ENCODE measurements around the gene POLN.
"Not testable (repeated sequence)": the region's sequence is repeated elsewhere in the genome, so short reads cannot be mapped to it uniquely, and the experiment has no call there.

Gene POLN

GRCh38 chr4:2166253-2166652, 75.7 kb downstream of the POLN start:
- no peak for DNase-seq (ENCODE audit: low read depth)

GRCh38 chr4:2165391-2165790, 76.5 kb downstream of the POLN start:
- no peak for DNase-seq (ENCODE audit: low read depth)

GRCh38 chr4:2163311-2163821, 78.6 kb downstream of the POLN start:
- no peak for DNase-seq (ENCODE audit: low read depth)

GRCh38 chr4:2161092-2161703, 80.7 kb downstream of the POLN start:
- not testable (repeated sequence) for DNase-seq (ENCODE audit: low read depth)

GRCh38 chr4:2159931-2160330, 82.0 kb downstream of the POLN start:
- DNase-seq (ENCODE audit: low read depth): no peak

- DNase-seq (ENCODE audit: low read depth): no peak
Measured at GRCh38 chr4:2155246-2155645, 86.7 kb downstream of the POLN start.

- DNase-seq (ENCODE audit: low read depth): no peak
Measured at GRCh38 chr4:2154215-2154740, 87.6 kb downstream of the POLN start.

- no peak for DNase-seq (ENCODE audit: low read depth)
Measured at GRCh38 chr4:2151544-2151943, 90.4 kb downstream of the POLN start.

- no peak for DNase-seq (ENCODE audit: low read depth)
Measured at GRCh38 chr4:2150076-2150475, 91.8 kb downstream of the POLN start.

GRCh38 chr4:2142630-2143427, 99.1 kb downstream of the POLN start:
- no peak for DNase-seq (ENCODE audit: low read depth)

GRCh38 chr4:2141762-2142451, 100.0 kb downstream of the POLN start:
- no peak for DNase-seq (ENCODE audit: low read depth)

GRCh38 chr4:2141022-2141761, 100.7 kb downstream of the POLN start:
- no peak for DNase-seq (ENCODE audit: low read depth)

- no peak for DNase-seq (ENCODE audit: low read depth)
Measured at GRCh38 chr4:2138846-2139500, 102.9 kb downstream of the POLN start.

GRCh38 chr4:2136726-2137125, 105.2 kb downstream of the POLN start:
- no peak for DNase-seq (ENCODE audit: low read depth)

GRCh38 chr4:2135083-2135482, 106.8 kb downstream of the POLN start:
- DNase-seq (ENCODE audit: low read depth): no peak

- no peak for DNase-seq (ENCODE audit: low read depth)
Measured at GRCh38 chr4:2132438-2132837, 109.5 kb downstream of the POLN start.

- no peak for DNase-seq (ENCODE audit: low read depth)
Measured at GRCh38 chr4:2127609-2128332, 114.2 kb downstream of the POLN start.

- DNase-seq (ENCODE audit: low read depth): no peak
Measured at GRCh38 chr4:2126309-2127043, 115.4 kb downstream of the POLN start.

GRCh38 chr4:2125831-2126230, 116.1 kb downstream of the POLN start:
- no peak for DNase-seq (ENCODE audit: low read depth)

- no peak for DNase-seq (ENCODE audit: low read depth)
Measured at GRCh38 chr4:2125023-2125422, 116.9 kb downstream of the POLN start.
